ENCODE results near the gene CCT7.

CCT7 gene

DNA sequence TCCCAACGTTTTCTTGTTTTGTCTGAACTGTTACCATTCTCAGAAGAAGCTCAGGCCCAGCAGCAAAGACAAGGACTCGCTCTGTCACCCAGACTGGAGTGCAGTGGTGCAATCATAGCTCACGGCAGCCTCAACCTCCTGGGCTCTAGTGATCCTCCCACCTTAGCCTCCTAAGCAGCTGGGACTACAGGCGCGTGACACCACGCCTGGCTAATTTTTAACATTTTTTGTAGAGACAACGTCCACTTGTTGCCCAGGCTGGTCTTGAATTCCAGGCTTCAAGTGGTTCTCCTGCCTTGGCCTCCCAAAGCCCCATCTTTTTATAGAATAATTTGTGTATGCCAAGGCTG lies 22.0 kb upstream of the CCT7 start:
- Histone ChIP-seq H3K4me1 (ENCODE audit: insufficient read depth, low read length) (peaks cover 10% of the 10 kb centered on the region), H3K27ac (ENCODE audit: low read depth, low read length) (no peak overlapping the region), H3K36me3 (ENCODE audit: insufficient read depth, low read length) (no peaks in the 10 kb centered on the region), H3K27me3 (ENCODE audit: control insufficient read depth in 1 of 2, insufficient read depth in 2 of 2, low read length in 2 of 2) (no peaks in the 10 kb centered on the region), H3K9ac (ENCODE audit: low read length) (no peak overlapping the region), H3K9me3 (ENCODE audit: low read length) (no peaks in the 10 kb centered on the region), H3K4me3 (ENCODE audit: low read depth in 1 of 2, low read length in 2 of 2) (no peak overlapping the region)

DNA sequence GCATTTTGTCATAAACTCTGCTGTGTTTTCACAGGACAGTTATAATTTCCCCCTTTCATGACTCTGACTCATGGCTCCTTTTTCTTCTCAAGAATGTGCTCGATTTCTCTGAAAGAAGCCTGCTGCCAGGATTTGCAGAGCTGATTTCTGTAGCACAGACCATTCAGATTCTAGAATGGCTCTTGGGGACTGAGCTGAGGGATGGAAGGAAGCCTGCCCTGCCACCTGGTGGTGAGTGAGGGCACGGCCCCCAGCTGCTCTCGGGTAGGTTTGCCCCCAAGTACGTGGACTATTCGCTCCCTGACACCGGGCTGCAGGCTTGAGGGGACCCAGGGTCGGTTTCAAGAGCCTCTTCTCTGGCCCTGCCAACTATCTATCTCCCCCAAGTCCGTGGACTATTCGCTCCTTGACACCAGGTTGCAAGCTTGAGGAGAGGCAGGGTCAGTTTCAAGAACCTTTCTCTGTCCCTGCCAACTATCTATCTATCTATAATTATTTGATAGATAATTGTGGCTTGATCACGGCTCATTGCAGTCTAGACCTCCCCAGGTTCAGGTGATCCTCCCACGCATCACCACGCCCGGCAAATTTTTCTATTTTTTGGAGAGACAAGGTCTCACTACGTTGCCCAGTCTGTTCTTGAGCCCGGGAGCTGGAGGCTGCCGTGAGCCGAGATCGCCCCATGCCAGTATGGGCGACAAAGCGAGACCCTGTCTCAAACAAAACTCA lies 21.5 kb upstream of the CCT7 start:
- H3K27ac ChIP-seq (ENCODE audit: low read depth, low read length): peak overlapping the region; percentile 17
- peaks cover 10% of the 10 kb centered on the region for H3K4me1 ChIP-seq (ENCODE audit: insufficient read depth, low read length)
- no peak overlapping the region for H3K4me3 ChIP-seq (ENCODE audit: low read depth in 1 of 2, low read length in 2 of 2)
- H3K36me3 ChIP-seq (ENCODE audit: insufficient read depth, low read length): no peaks in the 10 kb centered on the region
- no peaks in the 10 kb centered on the region for H3K9me3 ChIP-seq (ENCODE audit: low read length)
- no peaks in the 10 kb centered on the region for H3K27me3 ChIP-seq (ENCODE audit: control insufficient read depth in 1 of 2, insufficient read depth in 2 of 2, low read length in 2 of 2)
- no peak overlapping the region for H3K9ac ChIP-seq (ENCODE audit: low read length)

DNA sequence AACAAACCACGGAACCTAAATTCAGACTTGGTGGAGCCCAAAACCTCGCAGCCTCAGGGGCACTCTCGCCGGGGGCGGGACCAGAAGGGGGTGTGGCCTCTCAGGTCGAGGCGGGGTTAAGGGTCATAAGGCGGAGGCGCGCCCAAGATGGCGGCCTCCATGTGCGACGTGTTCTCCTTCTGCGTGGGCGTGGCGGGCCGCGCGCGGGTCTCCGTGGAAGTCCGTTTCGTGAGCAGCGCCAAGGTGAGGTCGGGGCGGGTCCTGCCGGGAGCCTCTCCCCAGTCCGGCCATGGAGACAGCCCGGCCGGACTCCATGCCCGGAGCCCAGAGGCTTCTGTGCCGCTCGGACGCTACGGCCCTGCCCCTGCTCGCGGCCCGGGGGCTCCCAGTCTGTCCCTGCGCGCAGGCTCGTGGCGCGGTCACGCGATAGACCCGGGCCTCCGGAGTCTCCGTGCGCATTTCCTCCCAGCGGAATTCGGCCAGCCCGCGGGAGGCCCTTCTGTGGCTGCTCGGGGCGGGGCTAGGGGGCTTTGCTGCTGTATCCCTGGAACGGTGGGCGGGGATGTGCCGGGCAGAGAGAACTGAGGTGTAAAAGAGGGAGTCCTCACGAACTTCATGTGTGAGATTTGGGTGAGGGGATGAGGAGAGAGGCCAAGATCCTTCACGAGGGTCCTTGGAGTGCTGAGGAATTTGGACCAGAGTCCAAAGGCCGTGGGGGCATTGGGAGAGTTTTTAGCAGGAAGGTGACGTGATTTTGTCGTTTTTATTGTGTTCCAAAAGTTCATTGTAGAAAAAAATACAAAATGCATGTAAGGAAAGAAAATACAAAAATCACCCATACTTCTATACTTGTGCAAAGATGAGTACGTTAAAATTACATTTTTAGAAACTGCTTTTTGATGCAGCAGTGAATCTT lies 19.7 kb upstream of the CCT7 start, which contains the start of gene SMYD5:
Gene SMYD5, plus strand, starts transcription at position 126 of the 916 bp plus-strand sequence. Its CDS starts 22 bp downstream, at position 148.
- Histone ChIP-seq H3K9ac (ENCODE audit: low read length) (peak within 1 kb of the TSS; percentile 36), H3K4me1 (ENCODE audit: insufficient read depth, low read length) (peaks cover 10% of the 10 kb centered on the region)

DNA sequence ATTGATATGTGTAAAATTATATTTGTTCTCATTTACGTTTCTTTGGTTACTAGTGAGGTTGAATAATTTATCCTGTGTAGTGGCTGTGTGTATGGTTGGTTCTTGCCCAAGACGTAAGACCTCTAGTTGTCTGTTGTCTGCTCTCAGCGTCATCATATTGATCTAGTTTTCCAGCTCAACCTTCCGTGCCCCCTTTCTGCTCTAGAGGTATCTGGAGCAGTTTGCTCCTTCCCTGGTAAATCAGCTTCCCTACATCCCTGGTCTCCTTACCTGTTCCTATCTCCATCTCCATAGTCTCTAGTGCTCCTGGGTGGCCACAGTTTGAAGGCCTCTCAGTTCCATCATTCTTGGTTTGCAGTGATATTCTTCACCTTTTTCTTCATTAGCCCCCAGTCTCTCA lies 18.9 kb upstream of the CCT7 start:
- Histone ChIP-seq H3K4me3 (ENCODE audit: low read depth in 1 of 2, low read length in 2 of 2) (peak overlapping the region in 1 of 2 donors; percentile 83), H3K9me3 (ENCODE audit: low read length) (no peaks in the 10 kb centered on the region)

More for the DNA sequence above, 19.7 kb upstream of the CCT7 start, which contains the start of gene SMYD5:
- Histone ChIP-seq H3K4me3 (ENCODE audit: low read depth in 1 of 2, low read length in 2 of 2) (peak within 1 kb of the TSS; percentile 83 to 95), H3K27me3 (ENCODE audit: control insufficient read depth in 1 of 2, insufficient read depth in 2 of 2, low read length in 2 of 2) (no peaks in the 10 kb centered on the region), H3K27ac (ENCODE audit: low read depth, low read length) (peak within 1 kb of the TSS; percentile 53), H3K36me3 (ENCODE audit: insufficient read depth, low read length) (no peaks in the 10 kb centered on the region), H3K9me3 (ENCODE audit: low read length) (no peaks in the 10 kb centered on the region)

DNA sequence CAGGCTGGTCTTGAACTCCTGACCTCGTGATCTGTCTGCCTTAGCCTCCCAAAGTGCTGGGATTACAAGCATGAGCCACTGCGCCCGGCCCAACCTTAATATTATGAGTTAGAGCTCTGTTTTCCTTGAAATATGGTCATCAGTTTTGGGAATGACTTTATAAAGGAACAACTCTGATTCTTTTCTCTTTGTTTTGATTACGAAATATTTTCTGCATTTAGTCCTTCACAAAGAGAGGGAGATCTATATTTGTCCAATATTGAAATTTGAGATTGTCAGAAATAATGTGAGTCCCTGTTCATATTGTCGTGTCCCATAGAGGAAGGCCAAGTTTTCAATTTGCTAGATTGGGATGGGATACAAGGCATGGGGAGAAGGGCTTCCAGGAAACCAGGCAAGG lies 16.9 kb upstream of the CCT7 start:
- H3K9me3 ChIP-seq (ENCODE audit: low read length): no peaks in the 10 kb centered on the region
- no peak overlapping the region for H3K27ac ChIP-seq (ENCODE audit: low read depth, low read length)
- no peak overlapping the region for H3K4me3 ChIP-seq (ENCODE audit: low read depth in 1 of 2, low read length in 2 of 2)
- no peaks in the 10 kb centered on the region for H3K27me3 ChIP-seq (ENCODE audit: control insufficient read depth in 1 of 2, insufficient read depth in 2 of 2, low read length in 2 of 2)
- H3K4me1 ChIP-seq (ENCODE audit: insufficient read depth, low read length): peaks cover 8% of the 10 kb centered on the region
- no peak overlapping the region for H3K9ac ChIP-seq (ENCODE audit: low read length)
- peaks cover 23% of the 10 kb centered on the region for H3K36me3 ChIP-seq (ENCODE audit: insufficient read depth, low read length)

More for the DNA sequence above, 18.9 kb upstream of the CCT7 start:
- Histone ChIP-seq H3K4me1 (ENCODE audit: insufficient read depth, low read length) (peaks cover 10% of the 10 kb centered on the region), H3K27me3 (ENCODE audit: control insufficient read depth in 1 of 2, insufficient read depth in 2 of 2, low read length in 2 of 2) (no peaks in the 10 kb centered on the region), H3K9ac (ENCODE audit: low read length) (no peak overlapping the region), H3K27ac (ENCODE audit: low read depth, low read length) (no peak overlapping the region), H3K36me3 (ENCODE audit: insufficient read depth, low read length) (peaks cover 4% of the 10 kb centered on the region)

DNA sequence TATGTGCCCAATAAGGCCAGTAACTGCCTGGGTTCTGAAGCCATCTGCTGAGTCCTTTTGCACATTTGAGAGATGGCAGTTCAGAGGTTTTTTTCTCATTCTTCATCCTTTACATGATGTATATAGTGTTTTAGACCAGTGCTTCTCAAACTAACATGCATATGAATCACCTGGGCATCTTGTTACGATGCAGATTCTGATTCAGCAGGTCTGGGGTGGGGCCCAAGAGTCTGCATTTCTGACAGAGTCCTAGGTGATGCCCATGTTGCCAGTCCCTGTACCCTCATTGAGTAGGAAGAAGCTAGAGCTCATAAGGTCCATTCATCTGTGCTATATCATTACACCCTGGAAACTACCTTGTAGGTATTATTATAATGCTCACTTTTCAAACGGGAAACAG lies 16.3 kb upstream of the CCT7 start:
- no peak overlapping the region for H3K4me3 ChIP-seq (ENCODE audit: low read depth in 1 of 2, low read length in 2 of 2)
- H3K27me3 ChIP-seq (ENCODE audit: control insufficient read depth in 1 of 2, insufficient read depth in 2 of 2, low read length in 2 of 2): no peaks in the 10 kb centered on the region
- H3K4me1 ChIP-seq (ENCODE audit: insufficient read depth, low read length): peaks cover under 1% of the 10 kb centered on the region
- no peaks in the 10 kb centered on the region for H3K9me3 ChIP-seq (ENCODE audit: low read length)
- no peak overlapping the region for H3K27ac ChIP-seq (ENCODE audit: low read depth, low read length)
- peaks cover 29% of the 10 kb centered on the region for H3K36me3 ChIP-seq (ENCODE audit: insufficient read depth, low read length)
- no peak overlapping the region for H3K9ac ChIP-seq (ENCODE audit: low read length)

DNA sequence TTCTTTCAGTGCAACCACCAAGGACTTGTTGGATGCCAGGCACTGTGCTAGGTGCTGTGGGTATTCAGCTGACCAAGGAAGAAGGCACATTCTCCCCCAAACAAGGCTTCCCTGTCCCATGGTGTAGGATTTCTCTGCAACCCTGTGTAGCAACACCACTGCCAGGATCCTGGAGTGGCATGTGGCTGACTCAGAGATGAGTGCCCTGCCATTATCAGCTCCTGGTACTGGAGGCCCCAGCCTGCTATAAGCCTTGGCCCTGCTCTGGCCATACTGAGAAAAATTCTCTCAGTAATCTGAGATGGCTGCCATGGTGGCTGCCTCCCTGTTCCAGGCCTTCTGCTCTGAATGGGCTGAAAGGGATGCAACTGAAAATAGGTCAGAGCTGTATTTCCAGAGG lies 15.8 kb upstream of the CCT7 start:
- Histone ChIP-seq H3K27ac (ENCODE audit: low read depth, low read length) (no peak overlapping the region), H3K9ac (ENCODE audit: low read length) (no peak overlapping the region), H3K36me3 (ENCODE audit: insufficient read depth, low read length) (peaks cover 34% of the 10 kb centered on the region), H3K4me3 (ENCODE audit: low read depth in 1 of 2, low read length in 2 of 2) (no peak overlapping the region), H3K27me3 (ENCODE audit: control insufficient read depth in 1 of 2, insufficient read depth in 2 of 2, low read length in 2 of 2) (no peaks in the 10 kb centered on the region), H3K4me1 (ENCODE audit: insufficient read depth, low read length) (no peaks in the 10 kb centered on the region), H3K9me3 (ENCODE audit: low read length) (no peaks in the 10 kb centered on the region)

DNA sequence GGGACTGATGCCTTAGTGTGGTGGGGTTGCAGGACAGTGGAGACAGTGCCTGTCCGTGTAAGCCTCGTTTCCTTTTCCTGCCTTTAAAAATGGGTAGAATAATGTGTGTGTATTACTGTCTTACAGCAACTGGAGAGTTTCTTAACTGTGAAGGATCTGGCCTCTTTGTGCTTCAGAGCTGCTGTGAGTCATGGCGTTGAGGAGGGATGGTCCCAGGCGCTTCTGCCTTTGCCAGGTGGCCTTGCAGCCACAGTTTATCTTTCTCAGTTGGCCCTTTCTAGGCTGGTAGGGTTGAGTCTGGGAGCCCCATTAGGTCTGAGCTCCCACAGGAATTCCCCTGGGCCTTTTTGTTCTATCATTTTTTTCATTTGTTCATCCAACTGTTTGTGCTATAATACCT lies 10.3 kb upstream of the CCT7 start:
- Histone ChIP-seq H3K27me3 (ENCODE audit: control insufficient read depth in 1 of 2, insufficient read depth in 2 of 2, low read length in 2 of 2) (no peaks in the 10 kb centered on the region), H3K9ac (ENCODE audit: low read length) (no peak overlapping the region), H3K4me3 (ENCODE audit: low read depth in 1 of 2, low read length in 2 of 2) (no peak overlapping the region), H3K4me1 (ENCODE audit: insufficient read depth, low read length) (no peaks in the 10 kb centered on the region), H3K36me3 (ENCODE audit: insufficient read depth, low read length) (peaks cover 59% of the 10 kb centered on the region), H3K27ac (ENCODE audit: low read depth, low read length) (no peak overlapping the region), H3K9me3 (ENCODE audit: low read length) (no peaks in the 10 kb centered on the region)

DNA sequence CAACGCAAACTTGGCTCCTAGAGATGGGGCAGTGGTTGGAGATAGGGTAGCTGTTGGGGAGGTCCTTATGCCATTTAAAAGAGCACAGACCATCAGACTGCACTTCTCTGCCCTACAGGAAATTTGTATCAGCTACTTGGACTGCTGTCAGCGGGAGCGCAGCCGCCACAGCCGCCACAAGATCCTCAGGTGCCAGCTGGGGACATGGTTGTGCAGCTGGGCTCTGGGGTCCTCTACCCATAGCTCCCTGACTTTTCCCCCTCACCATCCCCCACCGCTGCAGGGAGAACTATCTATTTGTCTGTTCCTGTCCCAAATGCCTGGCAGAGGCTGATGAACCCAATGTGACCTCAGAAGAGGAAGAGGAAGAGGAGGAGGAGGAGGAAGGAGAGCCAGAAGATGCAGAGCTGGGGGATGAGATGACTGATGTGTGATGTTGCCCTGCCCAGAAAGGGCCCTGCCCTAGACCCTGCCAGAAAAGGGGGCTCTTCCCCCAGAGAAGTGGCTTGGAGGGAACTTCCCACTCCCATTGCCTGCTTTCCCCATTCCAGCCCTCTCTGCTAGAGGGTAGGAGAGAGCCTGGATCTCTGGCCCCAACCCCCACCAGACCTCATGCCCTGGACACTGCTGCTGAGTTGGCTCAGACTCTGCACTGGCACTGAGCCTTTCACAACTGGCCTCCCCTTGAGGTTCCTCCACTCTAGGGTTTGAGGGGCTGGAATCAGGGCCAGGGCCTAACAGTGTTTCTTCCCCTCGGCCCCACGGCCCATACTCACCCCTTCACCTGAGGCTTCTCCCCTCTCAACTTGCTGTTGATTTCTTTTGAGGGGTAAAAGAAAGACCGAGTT lies 8.4 kb upstream of the CCT7 start:
- Histone ChIP-seq H3K4me1 (ENCODE audit: insufficient read depth, low read length) (no peaks in the 10 kb centered on the region), H3K9me3 (ENCODE audit: low read length) (no peaks in the 10 kb centered on the region), H3K9ac (ENCODE audit: low read length) (no peak overlapping the region), H3K4me3 (ENCODE audit: low read depth in 1 of 2, low read length in 2 of 2) (no peak overlapping the region), H3K27ac (ENCODE audit: low read depth, low read length) (no peak overlapping the region), H3K36me3 (ENCODE audit: insufficient read depth, low read length) (peaks cover 65% of the 10 kb centered on the region), H3K27me3 (ENCODE audit: control insufficient read depth in 1 of 2, insufficient read depth in 2 of 2, low read length in 2 of 2) (no peaks in the 10 kb centered on the region)

DNA sequence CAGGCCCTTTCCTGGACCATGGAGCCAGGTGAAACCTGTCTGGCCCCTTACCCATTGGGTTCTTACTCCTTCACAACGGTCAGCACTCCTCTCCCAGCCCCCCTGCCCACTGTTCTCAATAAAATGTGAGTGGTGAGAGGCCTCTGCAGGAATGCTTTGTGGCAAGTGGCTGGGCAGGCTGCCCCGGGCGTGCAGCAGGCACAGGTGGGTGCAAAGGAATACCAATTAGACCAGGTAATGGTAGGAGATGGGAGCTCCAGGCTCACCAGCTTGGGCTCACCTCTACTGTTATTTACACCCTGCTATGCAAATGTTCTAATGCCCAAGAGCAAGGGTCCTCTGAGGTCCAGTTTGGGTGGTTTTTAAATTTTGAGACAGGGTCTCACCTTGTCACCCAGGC lies 7.0 kb upstream of the CCT7 start:
- no peak overlapping the region for H3K9ac ChIP-seq (ENCODE audit: low read length)
- peaks cover 51% of the 10 kb centered on the region for H3K36me3 ChIP-seq (ENCODE audit: insufficient read depth, low read length)
- no peaks in the 10 kb centered on the region for H3K9me3 ChIP-seq (ENCODE audit: low read length)
- no peaks in the 10 kb centered on the region for H3K27me3 ChIP-seq (ENCODE audit: control insufficient read depth in 1 of 2, insufficient read depth in 2 of 2, low read length in 2 of 2)
- H3K27ac ChIP-seq (ENCODE audit: low read depth, low read length): no peak overlapping the region
- no peak overlapping the region for H3K4me3 ChIP-seq (ENCODE audit: low read depth in 1 of 2, low read length in 2 of 2)
- H3K4me1 ChIP-seq (ENCODE audit: insufficient read depth, low read length): no peaks in the 10 kb centered on the region

DNA sequence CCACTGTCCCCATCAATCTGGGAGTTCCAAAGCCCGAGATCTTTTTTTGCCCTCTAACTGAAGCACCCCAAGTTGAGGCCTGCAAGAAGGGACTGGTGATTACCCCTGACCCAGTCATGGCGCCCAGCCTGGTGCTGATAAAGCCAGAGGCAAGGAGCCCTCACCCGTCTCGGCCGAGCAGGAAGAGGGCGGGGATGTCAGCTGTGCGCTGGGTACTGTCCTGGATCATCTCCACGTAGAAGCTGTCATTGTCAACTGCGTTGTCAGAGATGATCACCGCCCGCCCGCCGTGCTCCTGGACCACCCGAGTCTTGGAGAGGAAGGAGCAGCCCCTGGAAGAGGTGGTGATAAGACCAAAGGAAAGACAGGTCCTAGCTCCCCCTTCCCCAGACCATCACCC lies 5.5 kb upstream of the CCT7 start:
- H3K9me3 ChIP-seq (ENCODE audit: low read length): no peaks in the 10 kb centered on the region
- no peak overlapping the region for H3K27ac ChIP-seq (ENCODE audit: low read depth, low read length)
- no peaks in the 10 kb centered on the region for H3K27me3 ChIP-seq (ENCODE audit: control insufficient read depth in 1 of 2, insufficient read depth in 2 of 2, low read length in 2 of 2)
- no peak overlapping the region for H3K4me3 ChIP-seq (ENCODE audit: low read depth in 1 of 2, low read length in 2 of 2)
- peaks cover 37% of the 10 kb centered on the region for H3K36me3 ChIP-seq (ENCODE audit: insufficient read depth, low read length)
- peaks cover 5% of the 10 kb centered on the region for H3K4me1 ChIP-seq (ENCODE audit: insufficient read depth, low read length)
- no peak overlapping the region for H3K9ac ChIP-seq (ENCODE audit: low read length)
